Measurements from ENCODE around the gene SBNO1.
A peak's percentile ranks its signal among the peaks of the same experiment; 100 is the strongest.
"Not testable (repeated sequence)": the region's sequence is repeated elsewhere in the genome, so short reads cannot be mapped to it uniquely, and the experiment has no call there.

The SBNO1 gene

GRCh38 chr12:123379391-123379790 is 14.7 kb upstream of the SBNO1 start:
- FAIRE-seq, result no peak
- TF ChIP-seq POLR2A (IDR thresholded peaks at IDR 0.05; ENCODE audit: low read depth, low read length), result no peak
- no peak for DNase-seq (ENCODE audit: insufficient read length, low spot score)

DNA sequence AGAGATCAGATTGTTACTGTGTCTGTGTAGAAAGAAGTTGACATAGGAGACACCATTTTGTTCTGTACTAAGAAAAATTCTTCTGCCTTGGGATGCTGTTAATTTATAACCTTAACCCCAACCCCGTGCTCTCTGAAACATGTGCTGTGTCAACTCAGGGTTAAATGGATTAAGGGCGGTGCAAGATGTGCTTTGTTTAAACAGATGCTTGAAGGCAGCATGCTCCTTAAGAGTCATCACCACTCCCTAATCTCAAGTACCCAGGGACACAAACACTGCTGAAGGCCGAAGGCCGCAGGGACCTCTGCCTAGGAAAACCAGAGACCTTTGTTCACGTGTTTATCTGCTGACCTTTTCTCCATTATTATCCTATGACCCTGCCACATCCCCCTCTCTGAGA is 7.8 kb upstream of the SBNO1 start:
- FAIRE-seq; DNase-seq (ENCODE audit: insufficient read length, low spot score): not testable (repeated sequence)

GRCh38 chr12:123371667-123372368 is 7.2 kb upstream of the SBNO1 start:
- FAIRE-seq; DNase-seq (ENCODE audit: insufficient read length, low spot score): not testable (repeated sequence)

DNA sequence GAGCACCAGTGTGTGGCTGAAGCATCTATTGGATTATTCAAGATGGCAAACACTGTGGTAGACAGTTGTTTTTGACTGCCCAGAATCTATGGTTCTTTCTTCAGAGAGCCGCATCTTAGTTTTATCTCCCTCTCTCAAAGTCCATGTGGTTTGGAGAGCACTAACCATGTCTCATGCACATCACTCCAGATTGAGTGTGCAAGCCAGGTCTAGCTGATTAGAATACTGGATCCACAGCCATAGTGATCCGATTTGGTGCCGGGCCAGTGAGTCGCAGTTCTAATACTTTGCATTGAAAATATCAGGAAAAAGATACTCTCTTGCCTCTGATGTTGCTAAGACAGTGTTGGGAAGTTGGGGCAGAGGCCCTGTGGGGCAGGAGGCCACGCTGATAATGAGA is 4.6 kb upstream of the SBNO1 start:
- no peak for DNase-seq (ENCODE audit: insufficient read length, low spot score)
- no peak for TF ChIP-seq POLR2A (IDR thresholded peaks at IDR 0.05; ENCODE audit: low read depth, low read length)
- FAIRE-seq, result no peak

DNA sequence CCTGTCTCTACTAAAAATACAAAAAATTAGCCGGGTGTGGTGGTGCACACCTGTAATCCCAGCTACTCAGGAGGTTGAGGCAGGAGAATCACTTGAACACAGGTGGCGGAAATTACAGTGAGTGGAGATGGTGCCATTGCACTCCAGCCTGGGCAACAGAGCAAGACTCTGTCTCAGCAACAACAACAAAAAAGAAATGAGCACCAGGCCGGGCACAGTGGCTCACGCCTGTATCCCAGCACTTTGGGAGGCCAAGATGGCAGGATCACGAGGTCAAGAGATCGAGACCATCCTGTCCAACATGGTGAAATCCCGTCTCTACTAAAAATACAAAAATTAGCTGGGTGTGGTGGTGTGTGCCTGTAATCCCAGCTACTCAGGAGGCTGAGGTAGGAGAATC is 3.8 kb upstream of the SBNO1 start:
- not testable (repeated sequence) for FAIRE-seq; DNase-seq (ENCODE audit: insufficient read length, low spot score)

- FAIRE-seq, result no peak
- no peak for TF ChIP-seq POLR2A (IDR thresholded peaks at IDR 0.05; ENCODE audit: low read depth, low read length)
- no peak for DNase-seq (ENCODE audit: insufficient read length, low spot score)
These were observed 2.9 kb upstream of the SBNO1 start for GRCh38 chr12:123367511-123367910.

GRCh38 chr12:123365025-123365917 is 624 bp upstream of the SBNO1 start:
- peak; percentile 97 for DNase-seq (ENCODE audit: insufficient read length, low spot score)
- peak; percentile 71 for FAIRE-seq
- peak; percentile 33; the same call in 1 of the 2 replicates for TF ChIP-seq POLR2A (IDR thresholded peaks at IDR 0.05; ENCODE audit: low read depth, low read length)

GRCh38 chr12:123363740-123364531 is 711 bp downstream of the SBNO1 start:
- no peak for FAIRE-seq
- no peak for TF ChIP-seq POLR2A (IDR thresholded peaks at IDR 0.05; ENCODE audit: low read depth, low read length)
- peak; percentile 26 for DNase-seq (ENCODE audit: insufficient read length, low spot score)

DNA sequence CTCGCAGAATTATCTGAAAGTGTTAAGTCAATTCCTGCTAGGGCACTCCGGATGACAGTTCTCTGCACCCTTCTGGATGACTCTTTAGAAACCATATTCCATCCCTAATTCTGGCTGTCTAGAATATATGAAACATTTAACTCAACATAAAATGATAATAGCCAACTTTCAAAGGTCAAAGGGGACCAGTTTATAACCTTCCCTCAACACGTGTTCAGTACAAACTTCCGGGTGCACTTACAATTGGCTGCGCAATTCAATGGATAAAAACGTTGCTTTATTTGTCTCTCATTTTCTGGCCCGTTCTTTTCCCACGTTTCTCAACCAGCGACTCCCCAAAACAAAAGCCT is 1.3 kb downstream of the SBNO1 start:
- FAIRE-seq (no peak), DNase-seq (ENCODE audit: insufficient read length, low spot score) (no peak)
- no peak for TF ChIP-seq POLR2A (IDR thresholded peaks at IDR 0.05; ENCODE audit: low read depth, low read length)

- TF ChIP-seq POLR2A (IDR thresholded peaks at IDR 0.05; ENCODE audit: low read depth, low read length), result no peak
- no peak for DNase-seq (ENCODE audit: insufficient read length, low spot score)
- FAIRE-seq, result no peak
These were observed 6.6 kb downstream of the SBNO1 start for GRCh38 chr12:123358035-123358434.

DNA sequence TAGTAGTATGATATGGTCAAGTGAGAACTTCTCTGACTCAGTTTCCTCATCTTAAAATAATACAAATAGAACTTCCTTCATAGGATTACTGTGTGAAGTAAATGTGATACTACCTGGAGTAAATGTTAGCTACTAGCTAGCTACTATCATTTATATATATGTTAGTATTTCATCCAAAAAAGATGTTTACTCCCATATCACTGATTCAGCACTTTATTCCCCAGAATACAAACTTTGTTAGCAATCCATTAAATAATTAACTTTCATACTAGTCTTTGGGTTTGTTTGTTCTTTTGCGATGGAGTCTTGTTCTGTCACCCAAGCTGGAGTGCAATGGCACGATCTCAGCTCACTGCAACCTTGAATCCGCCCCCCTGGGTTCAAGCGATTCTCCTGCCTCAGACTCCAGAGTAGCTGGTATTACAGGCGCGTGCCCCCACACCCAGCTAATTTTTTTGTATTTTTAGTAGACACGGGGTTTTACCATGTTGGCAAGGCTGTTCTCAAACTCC is 8.4 kb downstream of the SBNO1 start:
- TF ChIP-seq POLR2A (IDR thresholded peaks at IDR 0.05; ENCODE audit: low read depth, low read length), result no peak
- FAIRE-seq (no peak), DNase-seq (ENCODE audit: insufficient read length, low spot score) (no peak)

GRCh38 chr12:123354600-123354999 is 10.0 kb downstream of the SBNO1 start:
- DNase-seq (ENCODE audit: insufficient read length, low spot score), result no peak
- TF ChIP-seq POLR2A (IDR thresholded peaks at IDR 0.05; ENCODE audit: low read depth, low read length), result no peak
- FAIRE-seq, result no peak

- DNase-seq (ENCODE audit: insufficient read length, low spot score) (no peak), FAIRE-seq (no peak)
- TF ChIP-seq POLR2A (IDR thresholded peaks at IDR 0.05; ENCODE audit: low read depth, low read length), result no peak
These were observed 13.3 kb downstream of the SBNO1 start for GRCh38 chr12:123351349-123351748.

DNA sequence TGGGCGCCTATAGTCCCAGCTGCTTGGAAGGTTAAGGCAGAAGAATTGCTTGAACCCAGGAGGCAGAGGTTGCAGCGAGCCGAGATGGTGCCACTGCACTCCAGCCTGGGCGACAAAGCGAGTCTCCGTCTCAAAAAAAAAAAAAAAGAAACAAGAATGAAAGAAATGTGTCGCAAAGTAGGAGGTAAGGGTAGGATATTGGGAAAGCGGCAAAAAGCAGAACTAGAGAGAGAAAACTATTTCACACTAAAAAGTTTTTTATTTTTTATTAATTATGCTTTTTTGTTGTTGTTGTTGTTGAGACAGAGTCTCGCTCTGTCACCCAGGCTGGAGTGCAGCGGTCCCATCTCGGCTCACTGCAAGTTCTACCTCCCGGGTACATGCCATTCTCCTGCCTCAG is 17.7 kb downstream of the SBNO1 start:
- no peak for FAIRE-seq
- TF ChIP-seq POLR2A (IDR thresholded peaks at IDR 0.05; ENCODE audit: low read depth, low read length), result no peak
- DNase-seq (ENCODE audit: insufficient read length, low spot score), result no peak
